Mesodermal cell (in vitro differentiated cells): Measurements from ENCODE around the gene CCDC117. TPM values are rescaled to one million over a fixed set of nuclear protein-coding genes. Genes with fewer than 3 reads are reported as not detected.
"Not testable (repeated sequence)": the region's sequence is repeated elsewhere in the genome, so short reads cannot be mapped to it uniquely, and the experiment has no call there.

Experiments used
- H3K27ac ChIP-seq: 2 replicates; pipeline ENCODE4 v1.7.0; 2013; ENCODE audit warnings: mild to moderate bottlenecking, low read depth, low read length, moderate library complexity; ENCODE audit not compliant: severe bottlenecking
- H3K36me3 ChIP-seq: 2 replicates; pipeline ENCODE4 v1.7.1; 2013; ENCODE audit warnings: mild to moderate bottlenecking, low read length, moderate library complexity; ENCODE audit not compliant: control insufficient read depth, insufficient read depth
- H3K4me1 ChIP-seq: one replicate; pipeline ENCODE4 v1.7.1; 2013; ENCODE audit warnings: mild to moderate bottlenecking, low read length; ENCODE audit not compliant: insufficient read depth, control insufficient read depth, poor library complexity, severe bottlenecking
- H3K4me3 ChIP-seq: 2 replicates; pipeline ENCODE4 v1.7.0; 2013; ENCODE audit warnings: low read length, control low read depth, mild to moderate bottlenecking; ENCODE audit not compliant: insufficient read depth, poor library complexity, severe bottlenecking; ENCODE audit errors: extremely low read depth
- H3K9me3 ChIP-seq: 2 replicates; pipeline ENCODE4 v1.7.1; 2013; ENCODE audit warnings: mild to moderate bottlenecking, low read length, moderate library complexity; ENCODE audit not compliant: control insufficient read depth
- WGBS, 2 experiments: methylation state at CpG; one replicate each; pipeline ENCODE4 v1.1.5; 2013; ENCODE audit warnings: missing lambda C conversion rate in 2 of 2; ENCODE audit not compliant: insufficient coverage in 2 of 2; 5-methylcytosine and 5-hydroxymethylcytosine counted together
- polyA plus RNA-seq, 2 experiments: library from polyadenylated mRNA; stranded (reverse); fragments of 50-300 nt; gene quantifications; one replicate each; pipeline ENCODE4 v1.2.3, GENCODE V29; 2013

Gene CCDC117, protein sequence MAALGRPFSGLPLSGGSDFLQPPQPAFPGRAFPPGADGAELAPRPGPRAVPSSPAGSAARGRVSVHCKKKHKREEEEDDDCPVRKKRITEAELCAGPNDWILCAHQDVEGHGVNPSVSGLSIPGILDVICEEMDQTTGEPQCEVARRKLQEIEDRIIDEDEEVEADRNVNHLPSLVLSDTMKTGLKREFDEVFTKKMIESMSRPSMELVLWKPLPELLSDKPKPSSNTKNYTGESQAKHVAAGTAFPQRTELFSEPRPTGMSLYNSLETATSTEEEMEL
- polyA plus RNA-seq (2013, experiment 1 of 2) = 28.8 TPM
- polyA plus RNA-seq (2013, experiment 2 of 2) = 25.6 TPM

- H3K4me3 ChIP-seq = peak within 1 kb of the TSS; percentile 61
- H3K9me3 ChIP-seq = no peaks in the 10 kb centered on the region
- H3K4me1 ChIP-seq = no peaks in the 10 kb centered on the region
- H3K27ac ChIP-seq = peak within 1 kb of the TSS; percentile 99
- WGBS, 2 experiments = 0% methylated on average over 75 to 77 of the region's 92 CpGs
- peaks cover 41% of the 10 kb centered on the region for H3K36me3 ChIP-seq
Observed at GRCh38 chr22:28772633-28773460, at the start of gene CCDC117. Gene CCDC117, plus strand, starts transcription at chr22:28772695. Its CDS starts 155 bp downstream, at chr22:28772850.

GRCh38 chr22:28728002-28728401 lies 44.5 kb upstream of the CCDC117 start:
- no CpG with 5 or more reads among the region's 1 CpG for WGBS, 2 experiments

DNA sequence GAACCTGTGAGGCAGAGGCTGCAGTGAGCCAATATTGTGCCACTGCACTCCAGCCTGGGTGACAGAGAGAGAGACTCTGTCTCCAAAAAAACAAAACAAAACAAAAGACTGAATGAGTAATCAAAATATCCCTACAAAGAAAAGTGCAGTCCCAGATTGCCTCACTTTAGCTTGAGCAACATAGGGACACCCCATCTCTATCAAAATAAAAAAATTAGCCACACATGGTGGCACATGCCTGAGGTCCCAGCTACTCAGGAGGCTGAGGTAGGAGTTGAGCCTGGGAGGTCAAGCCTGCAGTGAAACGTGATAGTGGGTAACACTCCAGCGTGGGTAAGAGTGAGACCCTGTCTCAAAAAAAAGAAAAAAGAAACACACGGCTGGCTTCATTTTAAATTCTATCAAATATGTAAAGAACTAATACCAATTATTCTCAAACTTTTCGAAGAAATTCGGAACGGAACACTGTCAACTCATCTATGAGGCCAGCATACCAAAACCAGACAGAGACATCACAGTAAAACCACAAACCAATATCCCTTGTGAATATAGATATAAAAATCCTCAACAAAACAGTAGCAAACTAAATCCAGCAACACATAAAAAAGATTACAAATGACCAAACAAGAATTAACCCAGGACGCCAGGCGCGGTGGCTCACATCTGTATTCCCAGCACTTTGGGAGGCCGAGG lies 43.7 kb upstream of the CCDC117 start:
- no peak overlapping the region for H3K4me3 ChIP-seq
- peaks cover 30% of the 10 kb centered on the region for H3K36me3 ChIP-seq
- 96% methylated on average over 8 of the region's 10 CpGs; no CpG with 5 or more reads in 1 of the 2 experiments for WGBS, 2 experiments

More at GRCh38 chr22:28728002-28728401, 44.5 kb upstream of the CCDC117 start:
- no peaks in the 10 kb centered on the region for H3K4me1 ChIP-seq
- no peak overlapping the region for H3K4me3 ChIP-seq
- H3K27ac ChIP-seq = no peak overlapping the region
- H3K9me3 ChIP-seq = no peaks in the 10 kb centered on the region
- H3K36me3 ChIP-seq = peaks cover 28% of the 10 kb centered on the region

GRCh38 chr22:28730179-28730578 lies 42.3 kb upstream of the CCDC117 start:
- Histone ChIP-seq H3K4me1 (no peaks in the 10 kb centered on the region), H3K9me3 (no peaks in the 10 kb centered on the region), H3K4me3 (no peak overlapping the region), H3K27ac (no peak overlapping the region), H3K36me3 (peaks cover 29% of the 10 kb centered on the region)
- 94 to 100% methylated on average over 2 to 3 of the region's 3 CpGs for WGBS, 2 experiments

More for the DNA sequence above, 43.7 kb upstream of the CCDC117 start:
- Histone ChIP-seq H3K4me1 (no peaks in the 10 kb centered on the region), H3K27ac (no peak overlapping the region), H3K9me3 (no peaks in the 10 kb centered on the region)

DNA sequence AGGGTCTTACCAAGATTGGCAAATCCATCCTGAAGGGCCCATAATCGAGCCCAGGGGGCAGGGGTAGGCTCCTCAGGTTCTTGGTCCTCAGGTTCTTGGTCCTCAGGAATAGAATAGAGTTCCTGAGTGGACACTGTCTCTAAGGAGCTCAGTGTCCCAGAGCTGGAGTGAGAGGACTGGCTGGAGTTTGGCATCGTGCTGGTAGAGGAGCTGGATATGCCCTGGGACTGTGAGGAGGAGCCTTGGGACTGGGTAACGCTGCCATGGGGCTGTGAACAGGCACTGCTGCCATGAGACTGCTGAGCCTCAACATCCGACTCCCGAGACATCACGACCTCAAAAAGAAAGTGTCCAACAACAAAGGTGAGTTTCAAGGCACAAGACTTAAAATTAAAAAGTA lies 38.1 kb upstream of the CCDC117 start:
- no peak overlapping the region for H3K27ac ChIP-seq
- H3K9me3 ChIP-seq = no peaks in the 10 kb centered on the region
- 83 to 94% methylated on average over 1 to 3 of the region's 6 CpGs for WGBS, 2 experiments
- no peak overlapping the region for H3K4me3 ChIP-seq
- H3K4me1 ChIP-seq = no peaks in the 10 kb centered on the region
- H3K36me3 ChIP-seq = peaks cover 16% of the 10 kb centered on the region

- peaks cover 16% of the 10 kb centered on the region for H3K36me3 ChIP-seq
- H3K4me1 ChIP-seq = no peaks in the 10 kb centered on the region
- no peaks in the 10 kb centered on the region for H3K9me3 ChIP-seq
- WGBS, 2 experiments = 55 to 70% methylated on average over 3 to 6 of the region's 7 CpGs
- no peak overlapping the region for H3K27ac ChIP-seq
- no peak overlapping the region for H3K4me3 ChIP-seq
Observed at GRCh38 chr22:28736301-28737155, 36.0 kb upstream of the CCDC117 start.

DNA sequence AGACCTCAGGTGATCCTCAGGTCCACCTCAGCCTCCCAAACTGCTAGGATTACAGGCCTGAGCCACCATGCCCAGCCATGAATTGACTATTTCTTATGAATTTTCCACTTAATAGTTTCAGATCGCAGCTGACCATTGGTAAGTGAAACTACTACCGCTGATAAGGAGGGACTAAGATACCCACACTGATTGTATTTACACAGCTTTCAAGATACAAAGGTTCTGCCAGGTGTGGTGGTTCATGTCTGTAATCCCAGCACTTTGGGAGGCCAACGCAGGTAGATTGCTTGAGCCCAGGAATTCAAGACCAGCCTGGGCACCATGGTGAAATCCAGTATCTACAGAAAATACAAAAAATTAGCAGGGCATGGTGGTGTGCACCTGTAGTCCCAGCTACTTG lies 34.8 kb upstream of the CCDC117 start:
- Histone ChIP-seq H3K27ac (no peak overlapping the region), H3K4me1 (no peaks in the 10 kb centered on the region), H3K4me3 (no peak overlapping the region), H3K36me3 (peaks cover 16% of the 10 kb centered on the region), H3K9me3 (no peaks in the 10 kb centered on the region)
- WGBS, 2 experiments = 83 to 100% methylated on average over 1 to 2 of the region's 3 CpGs

- WGBS, 2 experiments = 96 to 97% methylated on average over 7 of the region's 8 CpGs
- not testable (repeated sequence) for H3K4me1 ChIP-seq, H3K36me3 ChIP-seq, H3K27ac ChIP-seq, H3K4me3 ChIP-seq, H3K9me3 ChIP-seq
Observed at GRCh38 chr22:28738876-28739275, 33.6 kb upstream of the CCDC117 start.

GRCh38 chr22:28741200-28741784 lies 31.2 kb upstream of the CCDC117 start:
- Histone ChIP-seq H3K4me1 (no peaks in the 10 kb centered on the region), H3K36me3 (peaks cover 28% of the 10 kb centered on the region), H3K9me3 (no peaks in the 10 kb centered on the region), H3K4me3 (peak overlapping the region; percentile 99), H3K27ac (no peak overlapping the region)
- 16 to 21% methylated on average over 7 to 9 of the region's 18 CpGs for WGBS, 2 experiments
